SU-DHL-6 (cell line): ENCODE measurements around the gene LUC7L.

Experiments used
- EZH2phosphoT487 ChIP-seq: fragments of 200-600 bp; sonication (generic), shearing (Covaris generic); conservative IDR thresholded peaks from 2 replicates; pipeline ENCODE4 v1.6.1; 2018; ENCODE audit warnings: mild to moderate bottlenecking, antibody characterized with exemption, low read length, moderate library complexity, mixed read lengths
- TF ChIP-seq, protein P1 (sequence below): fragments of 200-600 bp; sonication (generic); IDR thresholded peaks from one replicate; pipeline ENCODE4 v1.5.1; 2017; ENCODE audit warnings: antibody characterized with exemption, mild to moderate bottlenecking, low read length, moderate library complexity; ENCODE audit not compliant: insufficient read depth, poor library complexity, severe bottlenecking

DNA sequence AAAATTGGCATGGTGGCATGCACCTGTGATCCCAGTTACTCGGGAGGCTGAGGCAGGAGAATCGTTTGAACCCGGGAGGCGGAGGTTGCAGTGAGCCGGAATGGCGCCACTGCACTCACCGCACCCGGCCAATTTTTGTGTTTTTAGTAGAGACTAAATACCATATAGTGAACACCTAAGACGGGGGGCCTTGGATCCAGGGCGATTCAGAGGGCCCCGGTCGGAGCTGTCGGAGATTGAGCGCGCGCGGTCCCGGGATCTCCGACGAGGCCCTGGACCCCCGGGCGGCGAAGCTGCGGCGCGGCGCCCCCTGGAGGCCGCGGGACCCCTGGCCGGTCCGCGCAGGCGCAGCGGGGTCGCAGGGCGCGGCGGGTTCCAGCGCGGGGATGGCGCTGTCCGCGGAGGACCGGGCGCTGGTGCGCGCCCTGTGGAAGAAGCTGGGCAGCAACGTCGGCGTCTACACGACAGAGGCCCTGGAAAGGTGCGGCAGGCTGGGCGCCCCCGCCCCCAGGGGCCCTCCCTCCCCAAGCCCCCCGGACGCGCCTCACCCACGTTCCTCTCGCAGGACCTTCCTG lies 49.1 kb downstream of the LUC7L start, which contains the start of gene HBQ1:
- TF ChIP-seq, protein P1, sequence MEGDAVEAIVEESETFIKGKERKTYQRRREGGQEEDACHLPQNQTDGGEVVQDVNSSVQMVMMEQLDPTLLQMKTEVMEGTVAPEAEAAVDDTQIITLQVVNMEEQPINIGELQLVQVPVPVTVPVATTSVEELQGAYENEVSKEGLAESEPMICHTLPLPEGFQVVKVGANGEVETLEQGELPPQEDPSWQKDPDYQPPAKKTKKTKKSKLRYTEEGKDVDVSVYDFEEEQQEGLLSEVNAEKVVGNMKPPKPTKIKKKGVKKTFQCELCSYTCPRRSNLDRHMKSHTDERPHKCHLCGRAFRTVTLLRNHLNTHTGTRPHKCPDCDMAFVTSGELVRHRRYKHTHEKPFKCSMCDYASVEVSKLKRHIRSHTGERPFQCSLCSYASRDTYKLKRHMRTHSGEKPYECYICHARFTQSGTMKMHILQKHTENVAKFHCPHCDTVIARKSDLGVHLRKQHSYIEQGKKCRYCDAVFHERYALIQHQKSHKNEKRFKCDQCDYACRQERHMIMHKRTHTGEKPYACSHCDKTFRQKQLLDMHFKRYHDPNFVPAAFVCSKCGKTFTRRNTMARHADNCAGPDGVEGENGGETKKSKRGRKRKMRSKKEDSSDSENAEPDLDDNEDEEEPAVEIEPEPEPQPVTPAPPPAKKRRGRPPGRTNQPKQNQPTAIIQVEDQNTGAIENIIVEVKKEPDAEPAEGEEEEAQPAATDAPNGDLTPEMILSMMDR, result no peak
- no peak for TF ChIP-seq EZH2phosphoT487
